KOPT-K1 (cell line): ENCODE measurements around the gene RAD51AP2.
"Not testable (repeated sequence)": the region's sequence is repeated elsewhere in the genome, so short reads cannot be mapped to it uniquely, and the experiment has no call there.

ENCODE experiments used
- H3K27ac ChIP-seq: fragments of 200-600 bp; sonication (generic); 2 replicates; pipeline ENCODE4 v1.5.1; 2016; ENCODE audit warnings: antibody characterized with exemption, mild to moderate bottlenecking, low read depth, low read length; ENCODE audit not compliant: poor library complexity, severe bottlenecking
- H3K36me3 ChIP-seq: fragments of 200-600 bp; sonication (generic); 2 replicates; pipeline ENCODE4 v1.5.1; 2017; ENCODE audit warnings: antibody characterized with exemption, mild to moderate bottlenecking, low read length, moderate library complexity; ENCODE audit not compliant: insufficient read depth
- H3K9me3 ChIP-seq: fragments of 200-600 bp; sonication (generic); 2 replicates; pipeline ENCODE4 v1.5.1; 2017; ENCODE audit warnings: antibody characterized with exemption, low read length, mild to moderate bottlenecking; ENCODE audit not compliant: insufficient read depth, poor library complexity, severe bottlenecking

Gene RAD51AP2

GRCh38 chr2:17506736-17507616 is 11.3 kb downstream of the RAD51AP2 start:
- Histone ChIP-seq H3K27ac (no peak overlapping the region), H3K36me3 (no peaks in the 10 kb centered on the region), H3K9me3 (no peaks in the 10 kb centered on the region)

DNA sequence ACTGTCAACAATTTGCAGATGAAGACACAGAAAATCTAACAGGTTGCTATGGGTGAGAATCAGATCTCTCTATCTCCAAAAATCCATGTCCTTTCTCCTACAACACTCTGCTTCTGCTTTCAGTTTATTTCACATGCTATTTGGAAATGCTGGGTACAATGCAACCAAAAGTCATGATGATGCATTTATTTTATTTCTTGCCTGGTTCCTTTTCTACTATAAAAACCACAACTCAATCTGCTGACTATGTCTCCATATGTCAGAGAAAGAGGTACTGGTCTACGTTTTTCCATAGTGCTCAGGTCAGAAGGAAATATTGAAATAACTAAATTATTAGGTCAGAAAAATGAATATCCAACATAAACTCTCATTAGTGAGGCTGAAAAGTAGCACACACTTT is 20.5 kb downstream of the RAD51AP2 start:
- Histone ChIP-seq H3K36me3 (no peaks in the 10 kb centered on the region), H3K27ac (no peak overlapping the region), H3K9me3 (no peaks in the 10 kb centered on the region)

DNA sequence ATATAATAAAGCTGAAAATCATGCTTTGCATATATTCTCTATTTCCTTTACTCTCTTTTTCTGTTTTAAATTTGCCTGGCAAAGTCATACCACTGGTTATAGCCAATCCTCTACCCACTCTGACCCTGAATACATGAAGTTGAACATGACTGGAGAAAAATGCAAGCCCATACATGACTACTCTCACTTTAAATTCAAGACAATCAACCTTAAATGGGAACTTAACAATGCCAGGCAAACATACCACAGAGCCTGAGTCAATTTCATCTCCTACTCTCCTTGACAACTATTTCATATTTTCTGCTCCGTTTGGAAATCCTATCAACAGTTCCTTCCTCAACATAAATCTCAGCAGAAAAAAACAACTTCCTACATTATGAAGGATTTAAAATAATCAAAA is 22.6 kb downstream of the RAD51AP2 start:
- no peaks in the 10 kb centered on the region for H3K36me3 ChIP-seq
- H3K27ac ChIP-seq: no peak overlapping the region
- no peaks in the 10 kb centered on the region for H3K9me3 ChIP-seq

GRCh38 chr2:17490165-17490564 is 28.1 kb downstream of the RAD51AP2 start:
- H3K9me3 ChIP-seq, H3K27ac ChIP-seq, H3K36me3 ChIP-seq: not testable (repeated sequence)

DNA sequence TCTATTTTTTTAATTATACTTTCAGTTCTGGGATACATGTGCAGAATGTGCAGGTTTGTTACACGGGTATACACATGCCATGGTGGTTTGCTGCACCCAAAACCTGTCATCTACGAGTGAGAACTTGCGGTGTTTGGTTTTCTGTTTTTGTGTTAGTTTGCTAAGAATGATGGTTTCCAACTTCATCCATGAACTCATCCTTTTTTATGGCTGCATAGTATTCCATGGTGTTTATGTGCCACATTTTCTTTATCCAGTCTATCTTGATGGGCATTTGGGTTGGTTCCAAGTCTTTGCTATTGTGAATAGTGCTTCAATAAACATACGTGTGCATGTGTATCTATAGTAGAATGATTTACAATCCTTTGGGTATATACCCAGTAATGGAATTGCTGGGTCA is 29.6 kb downstream of the RAD51AP2 start:
- not testable (repeated sequence) for H3K27ac ChIP-seq, H3K36me3 ChIP-seq

GRCh38 chr2:17483496-17483895 is 34.7 kb downstream of the RAD51AP2 start:
- Histone ChIP-seq H3K36me3 (no peaks in the 10 kb centered on the region), H3K27ac (no peak overlapping the region), H3K9me3 (no peaks in the 10 kb centered on the region)

More for the DNA sequence above, 29.6 kb downstream of the RAD51AP2 start:
- H3K9me3 ChIP-seq: not testable (repeated sequence)

GRCh38 chr2:17482651-17483050 is 35.6 kb downstream of the RAD51AP2 start:
- Histone ChIP-seq H3K27ac (no peak overlapping the region), H3K9me3 (no peaks in the 10 kb centered on the region), H3K36me3 (no peaks in the 10 kb centered on the region)

GRCh38 chr2:17479875-17480274 is 38.4 kb downstream of the RAD51AP2 start:
- no peak overlapping the region for H3K27ac ChIP-seq
- no peaks in the 10 kb centered on the region for H3K9me3 ChIP-seq
- no peaks in the 10 kb centered on the region for H3K36me3 ChIP-seq

- no peaks in the 10 kb centered on the region for H3K9me3 ChIP-seq
- no peak overlapping the region for H3K27ac ChIP-seq
- H3K36me3 ChIP-seq: no peaks in the 10 kb centered on the region
Observed at GRCh38 chr2:17476830-17477229, 41.4 kb downstream of the RAD51AP2 start.

- Histone ChIP-seq H3K9me3 (peaks cover 4% of the 10 kb centered on the region), H3K27ac (no peak overlapping the region), H3K36me3 (no peaks in the 10 kb centered on the region)
Observed at GRCh38 chr2:17476064-17476463, 42.2 kb downstream of the RAD51AP2 start.

DNA sequence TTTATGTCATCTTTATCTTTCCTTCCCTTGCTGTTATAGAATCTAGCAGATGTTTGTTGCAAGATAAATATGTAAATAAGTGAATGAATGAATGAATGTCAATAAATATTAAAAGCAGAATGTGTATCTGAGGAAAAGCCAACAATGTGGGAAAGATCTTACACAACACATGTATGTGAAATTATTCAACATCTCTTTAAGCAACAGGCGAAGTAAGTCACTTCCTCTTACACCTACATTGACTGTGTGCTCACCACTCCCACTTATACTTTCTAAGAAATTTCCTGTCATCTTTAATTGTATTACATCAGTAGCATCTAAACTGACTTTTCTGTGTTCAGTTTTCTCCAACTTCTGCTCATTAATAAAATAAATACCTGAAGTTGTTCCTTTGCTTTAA is 43.0 kb downstream of the RAD51AP2 start:
- no peak overlapping the region for H3K27ac ChIP-seq

DNA sequence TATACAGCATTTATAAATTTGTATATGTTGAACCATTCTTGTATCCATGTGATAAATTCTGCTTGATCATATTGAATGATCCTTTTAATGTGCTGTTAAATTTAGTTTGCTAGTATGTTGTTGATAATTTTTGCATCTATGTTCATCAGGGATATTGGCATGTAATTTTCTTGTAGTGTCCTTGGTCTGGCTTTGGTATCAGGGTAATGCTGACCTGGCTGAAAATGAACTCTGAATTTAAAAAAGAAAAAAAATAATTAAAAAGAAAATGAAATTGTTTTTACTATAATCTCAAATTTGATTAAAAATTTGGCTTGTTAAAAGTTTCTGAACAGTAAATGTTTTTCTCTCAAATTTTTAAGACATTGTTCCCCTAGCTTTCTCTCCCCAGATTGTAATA is 46.3 kb downstream of the RAD51AP2 start:
- peaks cover 10% of the 10 kb centered on the region for H3K9me3 ChIP-seq
- no peak overlapping the region for H3K27ac ChIP-seq
- H3K36me3 ChIP-seq: no peaks in the 10 kb centered on the region

More for the DNA sequence above, 43.0 kb downstream of the RAD51AP2 start:
- H3K36me3 ChIP-seq: no peaks in the 10 kb centered on the region
- H3K9me3 ChIP-seq: peaks cover 10% of the 10 kb centered on the region

- H3K27ac ChIP-seq: no peak overlapping the region
- H3K9me3 ChIP-seq: peaks cover 10% of the 10 kb centered on the region
- H3K36me3 ChIP-seq: no peaks in the 10 kb centered on the region
Observed at GRCh38 chr2:17470855-17471641, 47.2 kb downstream of the RAD51AP2 start.

GRCh38 chr2:17461087-17461475 is 57.2 kb downstream of the RAD51AP2 start:
- Histone ChIP-seq H3K27ac (no peak overlapping the region), H3K36me3 (no peaks in the 10 kb centered on the region), H3K9me3 (no peaks in the 10 kb centered on the region)
